ENCODE measurements around the gene PTPRG.

- TF ChIP-seq CTCF (IDR thresholded peaks at IDR 0.05) (no peak), POLR2A (IDR thresholded peaks at IDR 0.05) (no peak)
Observed at GRCh38 chr3:61796911-61797310, 235.5 kb downstream of the PTPRG start.
